ENCODE results near the gene CAVIN4.

The CAVIN4 gene, protein sequence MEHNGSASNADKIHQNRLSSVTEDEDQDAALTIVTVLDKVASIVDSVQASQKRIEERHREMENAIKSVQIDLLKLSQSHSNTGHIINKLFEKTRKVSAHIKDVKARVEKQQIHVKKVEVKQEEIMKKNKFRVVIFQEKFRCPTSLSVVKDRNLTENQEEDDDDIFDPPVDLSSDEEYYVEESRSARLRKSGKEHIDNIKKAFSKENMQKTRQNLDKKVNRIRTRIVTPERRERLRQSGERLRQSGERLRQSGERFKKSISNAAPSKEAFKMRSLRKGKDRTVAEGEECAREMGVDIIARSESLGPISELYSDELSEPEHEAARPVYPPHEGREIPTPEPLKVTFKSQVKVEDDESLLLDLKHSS

DNA sequence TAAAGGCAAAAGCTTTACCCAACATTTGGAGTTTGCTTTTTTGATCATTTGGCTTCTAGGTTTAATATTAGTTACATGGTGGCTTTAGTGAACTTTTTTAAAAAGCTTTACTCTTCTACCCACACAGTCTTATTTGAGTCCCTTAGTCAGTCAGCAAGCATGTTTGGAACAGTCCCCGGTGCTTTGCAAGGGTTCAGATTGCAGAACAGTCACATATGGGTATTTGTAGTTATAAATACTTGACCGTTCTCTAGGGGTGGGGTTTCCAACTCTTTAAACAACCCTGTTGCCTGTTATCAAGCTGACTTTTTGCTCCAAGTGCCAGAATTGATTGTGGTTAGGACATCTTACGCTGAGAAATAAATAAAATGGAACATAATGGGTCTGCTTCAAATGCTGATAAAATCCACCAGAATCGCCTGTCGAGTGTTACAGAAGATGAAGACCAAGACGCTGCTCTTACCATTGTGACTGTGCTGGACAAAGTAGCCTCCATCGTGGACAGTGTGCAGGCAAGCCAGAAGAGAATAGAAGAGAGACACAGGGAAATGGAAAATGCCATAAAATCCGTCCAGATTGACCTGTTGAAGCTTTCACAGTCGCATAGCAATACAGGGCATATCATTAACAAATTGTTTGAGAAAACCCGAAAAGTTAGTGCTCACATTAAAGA is at the start of gene CAVIN4:
Gene CAVIN4, plus strand, starts transcription at position 304 of the 673 bp plus-strand sequence. Its CDS starts 65 bp downstream, at position 369.
- no peak for DNase-seq

DNA sequence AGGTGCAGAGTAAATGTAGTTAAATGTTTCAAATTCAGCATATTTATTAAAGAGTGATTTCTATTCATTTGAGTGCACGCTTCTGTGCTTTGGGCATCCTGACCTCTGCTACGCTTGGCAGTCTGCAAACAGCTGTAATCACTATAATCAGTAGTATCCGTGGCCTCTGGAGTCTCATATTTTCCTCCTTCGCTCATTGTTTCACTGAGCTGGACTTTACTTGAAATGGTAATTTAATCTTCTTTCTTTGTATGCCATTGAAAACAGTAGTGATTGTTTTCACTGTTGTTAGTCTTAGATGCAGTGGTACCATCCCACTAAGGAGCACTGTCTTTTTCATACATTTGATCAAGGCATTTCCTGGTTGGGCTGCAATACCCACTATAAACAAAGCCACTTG is 43.5 kb upstream of the CAVIN4 start:
- DNase-seq: no peak

DNA sequence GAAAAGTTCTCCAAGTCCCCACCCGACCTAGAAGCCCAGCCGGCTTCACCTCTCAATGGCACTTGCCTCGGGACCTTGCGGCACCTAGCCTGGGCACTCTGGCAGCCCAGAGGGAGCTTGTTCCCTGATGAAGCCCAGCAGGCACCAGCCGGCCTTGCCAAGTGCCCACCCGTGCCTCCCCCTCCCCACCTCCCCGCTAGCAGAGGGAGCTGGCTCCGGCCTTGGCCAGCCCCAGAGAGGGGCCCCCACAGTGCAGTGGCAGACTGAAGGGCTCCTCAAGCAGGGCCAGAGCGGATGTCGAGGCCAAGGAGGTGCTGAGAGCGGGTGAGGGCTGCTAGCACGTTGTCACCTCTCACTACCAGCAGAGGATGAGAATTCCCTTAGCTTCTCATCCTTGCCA is 37.6 kb upstream of the CAVIN4 start:
- DNase-seq: no peak

DNA sequence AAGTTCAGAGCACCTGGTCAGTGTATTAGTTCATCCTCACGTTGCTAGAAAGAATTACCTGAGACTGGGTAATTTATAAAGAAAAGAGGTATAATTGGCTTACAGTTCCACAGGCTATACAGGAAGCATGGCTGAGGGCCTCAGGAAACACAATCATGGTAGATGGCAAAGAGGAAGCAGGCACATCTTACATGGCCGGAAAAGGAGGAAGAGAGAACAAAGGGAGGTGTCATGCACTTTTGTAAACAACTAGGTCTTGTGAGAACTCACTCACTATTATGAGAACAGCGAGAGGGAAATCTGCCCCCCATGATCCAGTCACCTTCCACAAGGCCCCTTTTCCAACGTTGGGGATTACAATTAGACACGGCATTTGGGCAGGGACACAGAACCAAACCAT is 28.8 kb upstream of the CAVIN4 start:
- no peak for DNase-seq

DNA sequence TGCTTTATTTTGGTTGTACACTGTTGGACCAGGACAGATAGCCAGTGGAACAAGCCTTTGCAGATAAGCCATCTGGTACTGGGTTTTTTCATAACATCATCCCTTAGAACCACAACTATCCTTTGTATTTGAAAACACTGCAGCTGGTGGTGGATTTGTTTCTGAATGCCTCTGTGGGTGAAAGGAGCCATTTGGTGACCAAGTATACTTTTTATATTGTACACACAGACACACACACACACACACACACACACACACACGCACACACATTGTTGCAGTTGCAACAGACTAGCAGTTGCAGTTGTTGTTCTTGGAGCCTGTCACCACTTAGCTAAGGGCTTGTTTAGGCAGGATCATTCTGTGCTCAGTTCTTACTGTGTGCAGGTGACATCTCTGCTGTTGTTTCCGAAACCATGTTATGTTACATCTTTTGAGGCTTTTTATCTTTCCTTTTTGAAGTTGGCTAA is 22.9 kb upstream of the CAVIN4 start:
- DNase-seq: peak; percentile 43

DNA sequence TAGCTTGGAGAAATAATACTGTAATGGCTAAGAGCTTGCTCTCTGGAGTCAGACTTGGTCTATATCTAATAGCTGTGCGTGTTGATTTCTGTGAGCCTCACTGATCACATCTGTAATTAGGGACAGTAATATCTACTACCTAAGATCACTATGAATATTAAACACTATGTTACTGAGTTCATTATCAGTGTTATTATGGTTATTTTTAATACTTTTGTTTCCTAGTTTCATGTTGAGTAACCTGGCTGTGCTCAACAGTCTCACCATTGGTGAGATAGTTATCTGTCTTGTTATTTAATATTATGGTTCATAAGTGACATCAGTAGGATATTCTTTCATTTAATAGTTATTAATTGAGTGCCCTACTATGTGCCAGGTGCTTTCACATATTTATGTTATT is 22.4 kb upstream of the CAVIN4 start:
- no peak for DNase-seq

DNA sequence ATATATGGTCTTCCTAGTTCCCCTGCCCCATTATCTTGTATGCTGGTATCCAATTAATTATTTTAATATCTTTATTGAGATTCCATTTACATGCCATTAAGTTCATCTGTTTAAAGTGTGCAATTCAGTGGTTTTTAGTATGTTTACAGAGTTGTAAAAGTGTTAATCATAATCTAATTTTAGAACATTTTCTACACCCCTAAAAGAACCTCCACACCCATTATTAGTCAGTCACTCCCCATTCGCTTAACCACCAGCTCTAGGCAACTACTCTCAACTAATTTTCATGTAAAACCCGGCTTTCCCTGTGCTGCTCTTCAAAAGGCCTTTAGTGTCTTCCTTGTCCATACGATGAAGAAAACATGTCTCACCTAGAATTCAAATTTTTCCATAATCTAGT is 20.8 kb upstream of the CAVIN4 start:
- no peak for DNase-seq

DNA sequence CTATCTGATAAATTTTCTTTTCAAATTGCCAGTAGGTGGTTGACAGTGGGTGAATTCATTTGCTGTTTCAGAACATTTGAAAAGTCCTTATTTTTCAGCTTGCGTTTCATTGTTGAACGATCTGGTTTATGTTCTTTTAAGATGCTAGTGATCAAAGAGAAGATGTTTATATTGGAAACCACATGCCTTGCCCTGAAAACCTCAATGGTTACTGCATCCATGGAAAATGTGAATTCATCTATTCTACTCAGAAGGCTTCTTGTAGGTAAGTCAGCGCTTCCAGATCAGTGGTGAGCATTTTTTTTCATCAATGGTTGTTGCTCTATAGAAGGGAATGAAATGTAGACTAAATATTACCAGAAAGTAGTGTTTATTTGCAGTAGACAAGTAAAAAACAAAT is 16.6 kb upstream of the CAVIN4 start:
- DNase-seq: no peak

DNA sequence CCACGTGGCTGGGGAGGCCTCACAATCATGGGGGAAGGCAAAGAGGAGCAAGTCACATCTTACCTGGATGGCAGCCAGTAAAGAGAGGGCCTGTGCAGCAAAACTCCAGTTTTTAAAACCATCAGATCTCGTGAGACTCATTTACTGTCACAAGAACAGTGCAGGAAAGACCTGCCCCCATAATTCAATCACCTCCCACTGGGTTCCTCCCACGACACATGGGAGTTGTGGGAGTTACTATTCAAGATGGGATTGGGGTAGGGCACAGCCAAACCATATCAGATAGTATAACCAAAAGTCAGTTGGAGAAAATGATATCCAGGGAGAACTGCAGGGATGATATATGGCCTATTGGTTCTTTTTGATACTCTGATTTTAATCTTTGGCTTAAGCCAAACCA is 10.0 kb upstream of the CAVIN4 start:
- DNase-seq: no peak

DNA sequence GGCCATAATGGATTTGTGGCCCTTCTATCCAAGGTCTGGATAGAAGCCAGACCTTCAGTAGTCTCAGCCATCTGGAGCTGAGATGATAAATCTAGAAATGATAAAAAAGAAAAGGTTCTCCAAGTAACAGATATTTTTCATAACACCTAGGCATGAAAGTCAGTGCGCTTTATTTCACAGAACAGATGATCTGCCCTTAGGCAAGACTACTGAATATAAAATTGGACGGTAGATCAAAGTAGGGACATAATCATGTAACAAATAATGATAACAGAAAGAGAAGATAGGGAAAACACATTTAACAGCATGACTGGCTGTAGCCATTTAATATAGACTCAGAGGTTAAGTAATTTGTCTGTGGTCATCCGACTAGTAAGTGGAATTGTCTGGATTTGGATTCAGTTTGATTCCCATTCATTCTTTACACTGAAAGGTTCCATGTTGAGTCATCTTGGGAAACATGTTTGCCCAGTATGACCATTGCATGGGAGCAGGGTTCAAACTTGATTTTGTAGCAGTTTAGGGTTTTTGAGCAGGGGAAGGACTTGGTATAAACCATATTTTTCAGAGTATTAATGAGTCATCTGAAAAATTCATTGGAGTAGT is 4.1 kb upstream of the CAVIN4 start:
- DNase-seq: peak; percentile 19

DNA sequence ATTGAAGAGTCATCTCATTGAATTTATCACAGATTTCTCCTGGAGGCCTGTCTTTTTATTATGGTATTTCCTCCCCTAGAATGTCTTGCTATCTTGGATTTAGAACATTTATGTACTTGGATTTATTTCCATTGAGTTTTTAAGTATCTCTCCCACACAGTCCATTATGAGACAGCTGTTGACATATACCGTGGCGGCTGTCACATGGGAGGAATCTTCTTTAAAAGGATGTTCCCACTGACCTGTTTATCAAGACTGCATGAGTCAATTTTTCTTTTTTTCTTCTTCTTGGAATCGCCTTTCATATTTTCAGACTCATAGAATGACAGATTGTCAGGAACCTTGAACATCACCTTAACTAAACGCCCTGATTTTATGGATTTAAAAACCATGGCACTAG is 2.9 kb upstream of the CAVIN4 start:
- DNase-seq: no peak

DNA sequence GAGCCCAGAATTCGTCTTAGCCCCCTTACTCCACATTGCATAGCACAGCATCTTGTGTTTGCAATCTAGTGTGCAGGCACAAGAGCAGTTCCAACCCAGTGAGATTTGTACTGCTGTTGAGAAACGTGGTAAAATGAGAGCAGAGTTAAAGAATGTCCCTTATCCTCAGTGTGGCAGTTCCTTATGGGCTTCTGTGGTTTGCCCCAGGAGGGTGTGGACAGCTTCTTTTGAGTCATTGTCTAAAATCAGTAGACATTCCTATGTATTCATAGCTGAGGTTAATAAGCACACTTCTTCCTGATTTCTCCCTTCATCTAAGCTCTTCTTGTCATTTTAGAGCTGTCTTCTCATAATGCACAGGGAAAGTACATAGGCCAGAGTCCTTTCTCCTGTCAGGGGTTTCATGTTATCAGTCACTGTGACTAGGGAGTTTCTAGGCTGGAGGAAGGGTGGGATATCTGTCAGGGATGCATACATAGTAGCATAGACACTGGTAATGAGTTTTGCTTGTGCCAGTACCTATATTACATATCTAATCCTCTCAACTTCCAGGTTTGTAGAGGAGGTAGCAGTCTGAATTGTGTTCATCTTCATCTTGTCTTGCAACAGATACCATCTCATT is 2.0 kb upstream of the CAVIN4 start:
- DNase-seq: no peak

DNA sequence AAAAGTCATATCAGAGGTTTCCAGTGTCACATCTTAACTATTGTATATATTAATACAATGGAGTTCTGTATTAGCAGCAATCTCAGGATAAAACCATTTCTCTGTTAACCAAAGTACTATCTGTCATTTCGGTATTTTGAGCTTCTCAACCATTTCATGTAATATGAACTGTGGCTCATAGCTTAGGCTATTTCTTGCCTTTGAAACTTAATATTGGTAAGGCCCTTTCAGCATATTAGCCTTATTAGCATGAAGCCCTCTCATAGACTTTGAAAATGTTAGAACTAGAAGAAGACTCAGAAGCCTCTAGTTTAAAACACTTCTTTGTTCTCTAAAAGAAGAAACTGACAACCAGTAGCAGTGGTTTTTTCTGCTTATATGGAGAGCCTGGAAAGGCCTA is 731 bp downstream of the CAVIN4 start:
- DNase-seq: no peak

DNA sequence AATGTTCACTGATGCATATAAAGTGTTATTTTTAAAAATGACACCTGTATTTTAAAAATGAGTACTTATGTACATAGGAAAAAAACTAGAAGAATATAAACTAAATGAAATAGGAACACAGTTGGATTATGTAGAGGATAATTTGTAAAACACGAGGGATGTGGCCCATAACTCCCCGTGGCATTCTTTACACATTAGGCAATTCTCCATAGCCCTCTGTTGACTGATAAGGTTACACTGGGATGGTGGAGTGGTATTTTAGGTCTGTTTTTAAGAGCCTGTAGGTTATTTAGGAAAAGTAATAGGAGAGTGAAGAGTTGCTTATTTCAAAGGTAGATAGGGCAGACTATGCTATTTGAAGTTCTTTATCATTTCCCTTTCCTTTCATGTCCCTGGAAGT is 1.8 kb downstream of the CAVIN4 start:
- DNase-seq: no peak

DNA sequence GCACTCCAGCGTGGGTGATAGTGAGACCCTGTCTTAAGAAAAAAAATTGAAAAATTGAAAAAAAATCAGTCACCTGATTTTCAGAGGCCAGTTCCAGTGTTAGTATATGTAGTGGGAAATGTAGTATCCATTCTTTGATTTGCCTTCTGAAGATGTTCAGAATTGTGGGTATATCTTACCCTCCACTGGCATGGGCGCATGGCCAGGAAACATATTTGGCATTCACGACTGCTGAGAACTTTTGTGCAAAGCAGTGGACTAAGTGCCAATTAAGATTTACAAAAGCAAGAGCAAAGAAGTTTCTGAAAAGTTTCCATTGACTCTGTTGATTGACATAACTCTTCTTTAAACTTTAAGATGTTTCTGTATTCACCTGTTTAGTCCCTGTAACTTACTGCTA is 2.4 kb downstream of the CAVIN4 start:
- DNase-seq: no peak

DNA sequence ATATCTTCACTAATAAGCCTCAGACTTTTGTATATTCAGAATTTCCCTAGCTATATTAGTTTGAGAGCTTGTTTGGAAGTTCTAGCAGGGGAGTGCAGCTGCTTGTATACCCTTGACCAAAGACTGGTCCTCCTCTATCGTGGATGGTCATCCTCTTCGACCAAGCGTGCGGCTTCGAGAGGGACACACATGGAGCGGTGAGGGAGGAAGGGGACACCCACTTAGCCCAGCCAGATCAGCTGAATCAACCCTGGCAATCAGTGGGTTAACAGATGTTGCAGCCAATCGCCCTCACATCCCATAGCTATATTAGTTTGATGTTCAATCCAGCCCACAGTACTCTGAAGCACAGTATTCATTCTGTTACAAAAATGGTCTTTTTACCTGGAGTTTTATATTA is 3.2 kb downstream of the CAVIN4 start:
- DNase-seq: no peak

DNA sequence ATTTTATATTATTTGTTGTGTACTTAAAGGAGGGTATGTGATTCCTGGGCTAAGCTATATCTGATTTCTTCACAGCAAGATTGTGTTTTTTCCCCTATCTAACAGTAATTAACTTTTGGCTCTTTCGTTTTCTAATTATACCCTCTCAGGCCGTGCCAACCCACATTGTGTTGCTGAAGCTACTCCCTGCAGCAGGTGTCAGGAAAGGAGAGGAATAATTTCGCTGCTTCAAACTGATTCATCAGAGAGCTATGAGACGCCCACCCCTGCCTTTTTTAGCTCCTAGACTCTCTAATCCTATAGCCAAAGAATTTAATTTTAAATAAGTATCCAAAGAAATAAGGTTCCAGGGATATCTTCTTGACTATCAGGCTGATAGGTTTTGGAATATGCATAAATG is 3.8 kb downstream of the CAVIN4 start:
- no peak for DNase-seq

DNA sequence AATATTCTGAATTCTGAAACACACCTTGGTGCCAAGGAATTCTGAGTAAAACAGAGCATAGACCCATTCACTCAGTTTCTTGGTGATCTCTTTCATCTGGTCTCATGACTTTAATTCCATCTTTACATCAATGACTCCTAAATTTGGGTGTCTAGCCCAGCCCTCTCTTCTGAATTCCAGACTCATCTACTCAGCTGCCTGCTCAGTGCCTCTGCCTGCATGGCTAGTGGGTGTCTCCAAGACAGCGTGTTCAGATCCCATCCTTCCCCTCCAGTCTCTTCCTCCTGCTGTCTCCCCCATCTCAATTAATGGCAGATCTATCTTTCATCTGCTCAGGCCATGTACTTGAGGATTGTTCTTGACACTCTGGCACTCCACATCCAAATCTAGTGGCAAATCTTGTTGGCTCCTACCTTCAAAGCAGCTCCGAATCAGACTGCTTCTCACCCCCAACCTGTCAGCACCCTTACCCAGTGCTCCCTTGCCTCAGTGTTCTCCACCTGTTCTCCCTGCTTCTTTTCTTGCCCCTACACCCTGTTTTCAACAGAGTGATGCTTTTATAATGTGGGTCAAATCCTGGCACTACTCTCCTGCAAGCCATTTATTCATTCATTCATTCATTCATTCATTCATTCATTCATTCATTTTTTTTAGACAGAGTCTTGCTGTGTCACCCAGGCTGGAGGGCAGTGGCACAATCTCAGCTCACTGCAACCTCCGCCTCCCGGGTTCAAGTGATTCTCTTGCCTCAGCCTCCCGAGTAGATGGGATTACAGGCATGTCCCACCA is 5.3 kb downstream of the CAVIN4 start:
- DNase-seq: no peak

DNA sequence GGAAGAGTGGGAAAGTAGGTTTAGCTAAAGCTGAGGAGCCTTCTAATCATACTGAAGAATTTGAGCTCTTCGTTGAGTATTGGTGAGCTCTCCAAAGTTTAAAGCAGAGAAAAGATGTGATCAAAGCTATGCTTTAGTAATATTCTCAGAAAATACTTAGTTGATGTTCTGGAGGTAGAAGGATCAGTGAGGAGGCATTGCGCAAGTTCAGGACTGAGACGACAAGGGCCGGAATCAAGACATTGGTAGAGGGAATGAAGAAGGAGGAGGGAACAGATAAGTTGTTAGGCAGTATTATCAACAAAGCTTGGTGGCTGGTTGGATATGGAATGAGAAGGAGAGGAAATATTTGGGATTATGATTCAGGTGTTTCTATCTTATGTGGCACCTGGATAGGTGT is 7.1 kb downstream of the CAVIN4 start:
- no peak for DNase-seq

DNA sequence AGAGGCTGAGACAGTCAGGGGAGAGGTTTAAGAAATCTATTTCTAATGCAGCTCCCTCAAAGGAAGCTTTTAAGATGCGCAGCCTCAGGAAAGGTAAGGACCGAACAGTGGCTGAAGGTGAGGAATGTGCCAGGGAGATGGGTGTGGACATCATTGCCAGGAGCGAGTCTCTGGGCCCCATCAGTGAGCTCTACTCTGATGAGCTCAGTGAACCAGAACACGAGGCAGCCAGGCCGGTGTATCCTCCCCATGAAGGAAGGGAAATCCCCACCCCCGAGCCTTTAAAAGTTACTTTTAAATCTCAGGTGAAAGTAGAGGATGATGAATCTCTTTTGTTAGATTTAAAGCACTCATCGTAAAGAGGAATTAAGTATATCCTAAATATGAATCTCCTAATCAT is 8.2 kb downstream of the CAVIN4 start:
- no peak for DNase-seq

DNA sequence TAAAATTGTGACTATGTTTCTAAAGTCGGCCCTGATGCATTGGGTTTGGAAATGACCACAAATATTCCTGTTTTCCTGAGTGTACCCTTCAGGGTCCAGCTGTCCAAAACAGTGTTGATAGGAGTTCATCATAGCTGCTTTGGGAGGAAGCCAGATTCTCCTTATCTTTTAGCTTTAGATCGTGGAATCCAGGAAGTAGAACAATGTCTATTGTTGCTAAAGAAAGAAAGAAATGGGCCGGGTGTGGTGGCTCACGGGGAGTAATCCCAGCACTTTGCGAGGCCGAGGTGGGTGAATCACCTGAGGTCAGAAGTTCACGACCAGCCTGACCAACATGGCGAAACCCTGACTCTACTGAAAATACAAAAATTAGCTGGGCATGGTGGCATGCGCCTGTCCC is 9.5 kb downstream of the CAVIN4 start:
- no peak for DNase-seq

DNA sequence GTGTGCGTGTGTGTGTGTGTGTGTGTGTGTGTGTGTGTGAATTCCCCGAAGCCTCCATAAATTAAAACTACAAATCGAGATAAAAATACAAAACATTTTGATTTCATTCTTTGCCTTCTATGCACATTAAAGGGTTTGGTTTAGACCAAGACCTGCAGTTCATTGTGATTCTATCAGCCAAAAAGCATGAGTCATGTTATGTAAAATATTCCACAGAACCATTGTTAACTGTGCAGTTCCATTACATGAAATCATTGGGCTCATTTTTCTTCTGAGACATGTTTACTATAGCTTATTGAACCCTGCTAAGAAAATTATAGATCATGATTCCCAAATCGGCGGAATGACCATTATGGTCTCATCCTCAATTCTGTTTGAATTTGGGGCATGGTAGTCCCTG is 11.7 kb downstream of the CAVIN4 start:
- no peak for DNase-seq

DNA sequence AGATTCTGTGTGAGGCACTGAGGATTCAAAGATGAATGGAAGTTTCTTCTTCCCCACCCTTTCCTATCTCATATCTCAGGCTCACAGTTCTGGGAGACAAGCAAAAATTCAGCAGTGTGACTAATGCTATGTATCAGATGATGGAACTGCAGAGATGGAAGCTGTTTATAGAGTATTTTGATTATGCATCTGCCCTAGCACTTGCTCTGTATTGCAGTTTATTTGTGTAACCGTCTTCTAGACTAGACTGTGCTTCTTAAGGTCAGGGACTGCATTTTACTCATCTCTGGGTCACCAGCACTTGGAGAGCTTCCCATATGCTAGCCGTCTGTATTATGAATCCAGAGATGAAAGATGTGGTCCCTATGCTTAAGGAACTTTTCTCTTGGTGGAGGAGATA is 12.6 kb downstream of the CAVIN4 start:
- DNase-seq: no peak

Data from NCI-H2171 treated with DMSO at 0.1 percent for 48 hours (cell line).